Putamen (tissue), 1 donor: ENCODE measurements around the gene SOX9.

Experiments
- DNase-seq: peaks from one replicate; pipeline ENCODE4 v3.0.0-alpha.2; 2016; ENCODE audit warnings: low spot score

Gene SOX9

GRCh38 chr17:72120642-72121163 lies at the start of gene SOX9:
TSS of gene SOX9 (plus strand) at chr17:72121020. CDS start at chr17:72121392, 372 bp downstream.
- DNase-seq, result peak; percentile 97

GRCh38 chr17:72071330-72071729 lies 49.5 kb upstream of the SOX9 start:
- DNase-seq, result no peak

- no peak for DNase-seq
These were observed 44.7 kb upstream of the SOX9 start for GRCh38 chr17:72075995-72076677.

- no peak for DNase-seq
These were observed 44.2 kb upstream of the SOX9 start for GRCh38 chr17:72076678-72077030.

GRCh38 chr17:72077326-72077960 lies 43.4 kb upstream of the SOX9 start:
- no peak for DNase-seq

GRCh38 chr17:72079700-72080099 lies 41.1 kb upstream of the SOX9 start:
- no peak for DNase-seq

- no peak for DNase-seq
These were observed 32.9 kb upstream of the SOX9 start for GRCh38 chr17:72087876-72088275.

GRCh38 chr17:72089453-72089987 lies 31.3 kb upstream of the SOX9 start:
- no peak for DNase-seq

GRCh38 chr17:72090108-72090507 lies 30.7 kb upstream of the SOX9 start:
- no peak for DNase-seq

- no peak for DNase-seq
These were observed 28.0 kb upstream of the SOX9 start for GRCh38 chr17:72092710-72093322.

GRCh38 chr17:72093707-72094106 lies 27.1 kb upstream of the SOX9 start:
- no peak for DNase-seq

- no peak for DNase-seq
These were observed 25.5 kb upstream of the SOX9 start for GRCh38 chr17:72095316-72095715.

GRCh38 chr17:72097144-72097543 lies 23.7 kb upstream of the SOX9 start:
- no peak for DNase-seq

GRCh38 chr17:72099919-72100318 lies 20.9 kb upstream of the SOX9 start:
- no peak for DNase-seq

- no peak for DNase-seq
These were observed 20.4 kb upstream of the SOX9 start for GRCh38 chr17:72100470-72100869.

GRCh38 chr17:72101526-72101925 lies 19.3 kb upstream of the SOX9 start:
- DNase-seq, result no peak

- DNase-seq, result no peak
These were observed 18.5 kb upstream of the SOX9 start for GRCh38 chr17:72102366-72102765.

GRCh38 chr17:72104164-72104862 lies 16.5 kb upstream of the SOX9 start:
- peak; percentile 37 for DNase-seq

GRCh38 chr17:72104863-72105234 lies 16.0 kb upstream of the SOX9 start:
- DNase-seq, result no peak

- DNase-seq, result no peak
These were observed 13.7 kb upstream of the SOX9 start for GRCh38 chr17:72107100-72107499.

- no peak for DNase-seq
These were observed 10.4 kb upstream of the SOX9 start for GRCh38 chr17:72110231-72110941.

- DNase-seq, result no peak
These were observed 9.9 kb upstream of the SOX9 start for GRCh38 chr17:72110942-72111318.
